HG02981 (cell line): ENCODE results near the gene AP2B1.

ENCODE experiments used
- ATAC-seq: cut with Tn5 transposase; IDR thresholded peaks from one replicate; pipeline ENCODE4 v1.9.1; 2021; ENCODE audit warnings: mild to moderate bottlenecking, moderate library complexity; ENCODE audit not compliant: unreplicated experiment

AP2B1 gene

GRCh38 chr17:35726127-35726952 is 139.2 kb downstream of the AP2B1 start:
- no peak for ATAC-seq

GRCh38 chr17:35726953-35727460 is 139.9 kb downstream of the AP2B1 start:
- no peak for ATAC-seq

GRCh38 chr17:35727635-35728034 is 140.5 kb downstream of the AP2B1 start:
- no peak for ATAC-seq

GRCh38 chr17:35728551-35728950 is 141.4 kb downstream of the AP2B1 start:
- no peak for ATAC-seq

- no peak for ATAC-seq
Observed at GRCh38 chr17:35729405-35729833, 142.3 kb downstream of the AP2B1 start.

- ATAC-seq, result no peak
Observed at GRCh38 chr17:35730400-35731005, 143.4 kb downstream of the AP2B1 start.

GRCh38 chr17:35731239-35731916 is 144.3 kb downstream of the AP2B1 start, which contains the start of gene RASL10B:
TSS of gene RASL10B (plus strand) at chr17:35731639. CDS start at chr17:35735185, 3,546 bp downstream.
- no peak for ATAC-seq

- no peak for ATAC-seq
Observed at GRCh38 chr17:35731917-35732805, 145.0 kb downstream of the AP2B1 start.

- ATAC-seq, result no peak
Observed at GRCh38 chr17:35732806-35733136, 145.6 kb downstream of the AP2B1 start.

- no peak for ATAC-seq
Observed at GRCh38 chr17:35733366-35733765, 146.2 kb downstream of the AP2B1 start.

GRCh38 chr17:35734396-35734795 is 147.3 kb downstream of the AP2B1 start:
- ATAC-seq, result no peak

- ATAC-seq, result no peak
Observed at GRCh38 chr17:35735036-35735805, 148.1 kb downstream of the AP2B1 start.

GRCh38 chr17:35736236-35736635 is 149.1 kb downstream of the AP2B1 start:
- ATAC-seq, result no peak

- ATAC-seq, result no peak
Observed at GRCh38 chr17:35738519-35739133, 151.5 kb downstream of the AP2B1 start.

GRCh38 chr17:35740216-35740615 is 153.1 kb downstream of the AP2B1 start:
- ATAC-seq, result no peak

- no peak for ATAC-seq
Observed at GRCh38 chr17:35740997-35741931, 154.1 kb downstream of the AP2B1 start.

- ATAC-seq, result no peak
Observed at GRCh38 chr17:35742496-35742895, 155.4 kb downstream of the AP2B1 start.

- ATAC-seq, result no peak
Observed at GRCh38 chr17:35742896-35743477, 155.9 kb downstream of the AP2B1 start.
